Measurements from ENCODE around the gene EFCAB11. TPM values are rescaled to one million over a fixed set of nuclear protein-coding genes. Genes with fewer than 3 reads are reported as not detected.

Gene EFCAB11
- total RNA-seq, 4 donors from 2014 or later = 4.1 to 21.0 (median 5.6) TPM; not detected in 1

DNA sequence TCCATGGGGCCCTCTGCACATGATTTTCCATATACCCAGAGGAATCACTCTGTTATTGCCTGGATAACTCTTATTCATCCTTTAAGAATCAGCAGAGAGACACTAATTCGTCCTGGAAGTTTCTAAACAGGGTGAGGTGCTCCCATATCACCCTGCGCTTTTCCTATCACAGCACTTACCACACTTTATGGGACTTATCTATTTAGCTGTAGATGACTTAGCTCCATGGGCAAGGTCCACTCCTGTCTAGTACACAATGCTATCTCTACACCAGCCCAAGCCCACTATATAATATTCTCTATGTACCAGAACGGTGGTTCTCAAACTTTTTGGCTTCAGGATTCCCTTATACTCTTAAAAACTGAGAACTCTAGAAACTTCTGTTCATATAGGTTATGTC lies 111.7 kb downstream of the EFCAB11 start:
- Histone ChIP-seq H3K36me3 (no peaks in the 10 kb centered on the region), H3K4me3 (no peak overlapping the region), H3K27me3 (no peaks in the 10 kb centered on the region), H3K27ac (no peak overlapping the region), H3K9me3 (no peaks in the 10 kb centered on the region), H3K4me1 (no peaks in the 10 kb centered on the region)
- intact Hi-C loops (cut with DNase I; ENCODE audit: low total_unique reads) = no loop called here
- no peak for DNase-seq
- no peak for TF ChIP-seq POLR2A (IDR thresholded peaks at IDR 0.05)

- intact Hi-C loops (cut with DNase I; ENCODE audit: low total_unique reads) = no loop called here
- no peak for DNase-seq
- Histone ChIP-seq H3K27me3 (no peaks in the 10 kb centered on the region), H3K9me3 (no peaks in the 10 kb centered on the region), H3K27ac (no peak overlapping the region), H3K36me3 (no peaks in the 10 kb centered on the region), H3K4me1 (no peaks in the 10 kb centered on the region), H3K4me3 (no peak overlapping the region)
- TF ChIP-seq POLR2A (IDR thresholded peaks at IDR 0.05) = no peak
- TF ChIP-seq, protein P1, sequence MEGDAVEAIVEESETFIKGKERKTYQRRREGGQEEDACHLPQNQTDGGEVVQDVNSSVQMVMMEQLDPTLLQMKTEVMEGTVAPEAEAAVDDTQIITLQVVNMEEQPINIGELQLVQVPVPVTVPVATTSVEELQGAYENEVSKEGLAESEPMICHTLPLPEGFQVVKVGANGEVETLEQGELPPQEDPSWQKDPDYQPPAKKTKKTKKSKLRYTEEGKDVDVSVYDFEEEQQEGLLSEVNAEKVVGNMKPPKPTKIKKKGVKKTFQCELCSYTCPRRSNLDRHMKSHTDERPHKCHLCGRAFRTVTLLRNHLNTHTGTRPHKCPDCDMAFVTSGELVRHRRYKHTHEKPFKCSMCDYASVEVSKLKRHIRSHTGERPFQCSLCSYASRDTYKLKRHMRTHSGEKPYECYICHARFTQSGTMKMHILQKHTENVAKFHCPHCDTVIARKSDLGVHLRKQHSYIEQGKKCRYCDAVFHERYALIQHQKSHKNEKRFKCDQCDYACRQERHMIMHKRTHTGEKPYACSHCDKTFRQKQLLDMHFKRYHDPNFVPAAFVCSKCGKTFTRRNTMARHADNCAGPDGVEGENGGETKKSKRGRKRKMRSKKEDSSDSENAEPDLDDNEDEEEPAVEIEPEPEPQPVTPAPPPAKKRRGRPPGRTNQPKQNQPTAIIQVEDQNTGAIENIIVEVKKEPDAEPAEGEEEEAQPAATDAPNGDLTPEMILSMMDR (IDR thresholded peaks at IDR 0.05) = no peak
Observed at GRCh38 chr14:89841851-89842250, 112.7 kb downstream of the EFCAB11 start.

GRCh38 chr14:89836830-89837469 lies 117.6 kb downstream of the EFCAB11 start:
- intact Hi-C loops (cut with DNase I; ENCODE audit: low total_unique reads) = no loop called here
- H3K4me1 ChIP-seq = no peaks in the 10 kb centered on the region
- DNase-seq = no peak
- no peak overlapping the region for H3K27ac ChIP-seq
- no peaks in the 10 kb centered on the region for H3K27me3 ChIP-seq
- no peaks in the 10 kb centered on the region for H3K9me3 ChIP-seq
- no peak for TF ChIP-seq POLR2A (IDR thresholded peaks at IDR 0.05)
- TF ChIP-seq, protein P1 (IDR thresholded peaks at IDR 0.05) = no peak
- no peaks in the 10 kb centered on the region for H3K36me3 ChIP-seq
- no peak overlapping the region for H3K4me3 ChIP-seq

DNA sequence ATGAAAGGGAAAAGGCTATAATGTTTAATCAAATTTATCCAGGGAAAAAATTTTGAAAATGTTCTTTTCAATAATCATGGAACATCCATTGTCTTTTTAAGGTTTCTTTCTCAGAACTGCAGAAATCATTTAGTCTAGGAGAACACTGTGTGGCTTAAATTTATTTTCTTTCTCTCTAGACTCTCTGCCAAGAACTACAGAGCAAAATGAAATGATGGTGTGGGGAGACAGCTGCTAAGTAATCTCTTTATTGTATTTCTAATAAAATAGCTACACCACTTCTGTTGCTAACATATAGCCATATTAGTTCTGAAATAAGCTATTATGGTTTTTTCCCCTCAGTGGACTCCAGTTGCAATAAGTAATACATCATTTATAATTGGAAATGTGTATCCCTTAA lies 120.9 kb downstream of the EFCAB11 start:
- Histone ChIP-seq H3K9me3 (no peaks in the 10 kb centered on the region), H3K4me3 (no peak overlapping the region), H3K4me1 (no peaks in the 10 kb centered on the region), H3K36me3 (no peaks in the 10 kb centered on the region), H3K27ac (no peak overlapping the region), H3K27me3 (no peaks in the 10 kb centered on the region)
- no peak for TF ChIP-seq POLR2A (IDR thresholded peaks at IDR 0.05)
- TF ChIP-seq, protein P1 (IDR thresholded peaks at IDR 0.05) = no peak
- no peak for DNase-seq
- intact Hi-C loops (cut with DNase I; ENCODE audit: low total_unique reads) = no loop called here

- no peak overlapping the region for H3K27ac ChIP-seq
- DNase-seq = no peak
- H3K9me3 ChIP-seq = no peaks in the 10 kb centered on the region
- H3K27me3 ChIP-seq = no peaks in the 10 kb centered on the region
- intact Hi-C loops (cut with DNase I; ENCODE audit: low total_unique reads) = no loop called here
- TF ChIP-seq POLR2A (IDR thresholded peaks at IDR 0.05) = no peak
- TF ChIP-seq, protein P1 (IDR thresholded peaks at IDR 0.05) = no peak
- no peak overlapping the region for H3K4me3 ChIP-seq
- H3K4me1 ChIP-seq = no peaks in the 10 kb centered on the region
- no peaks in the 10 kb centered on the region for H3K36me3 ChIP-seq
Observed at GRCh38 chr14:89833120-89833532, 121.4 kb downstream of the EFCAB11 start.
